Ishikawa (cell line): ENCODE measurements around the gene CPED1.

Experiments used
- CEBPB ChIP-seq: IDR thresholded peaks from 2 replicates; pipeline ENCODE4 v1.6.1; 2012
- CREB1 ChIP-seq: IDR thresholded peaks from 2 replicates; pipeline ENCODE4 v1.6.1; 2012; ENCODE audit warnings: low read depth
- EGR1 ChIP-seq: IDR thresholded peaks from 2 replicates; pipeline ENCODE4 v1.6.1; 2012
- EP300 ChIP-seq: IDR thresholded peaks from 2 replicates; pipeline ENCODE4 v1.6.1; 2012; ENCODE audit warnings: borderline replicate concordance
- MAX ChIP-seq: IDR thresholded peaks from 2 replicates; pipeline ENCODE4 v1.6.1; 2012
- NFIC ChIP-seq: IDR thresholded peaks from 2 replicates; pipeline ENCODE4 v1.6.1; 2012
- RAD21 ChIP-seq: IDR thresholded peaks from 2 replicates; pipeline ENCODE4 v1.6.1; 2012; ENCODE audit warnings: low read depth
- REST ChIP-seq: IDR thresholded peaks from 2 replicates; pipeline ENCODE4 v1.6.1; 2012; ENCODE audit warnings: low read depth, mild to moderate bottlenecking
- TAF1 ChIP-seq: IDR thresholded peaks from 2 replicates; pipeline ENCODE4 v1.6.1; 2012; ENCODE audit warnings: low read depth, mild to moderate bottlenecking
- TCF12 ChIP-seq: IDR thresholded peaks from 2 replicates; pipeline ENCODE4 v1.6.1; 2012; ENCODE audit warnings: low read depth
- TEAD4 ChIP-seq: IDR thresholded peaks from 2 replicates; pipeline ENCODE4 v1.6.1; 2012
- USF1 ChIP-seq: IDR thresholded peaks from 2 replicates; pipeline ENCODE4 v1.6.1; 2012
- YY1 ChIP-seq: IDR thresholded peaks from 2 replicates; pipeline ENCODE4 v1.6.1; 2012; ENCODE audit warnings: low read depth
- ZBTB7A ChIP-seq: IDR thresholded peaks from 2 replicates; pipeline ENCODE4 v1.6.1; 2012; ENCODE audit warnings: low read depth

GRCh38 chr7:121212036-121212435 lies 223.5 kb downstream of the CPED1 start:
- no peak for TF ChIP-seq CEBPB
- no peak for TF ChIP-seq TCF12
- TF ChIP-seq TAF1 = no peak
- TF ChIP-seq MAX = no peak
- no peak for TF ChIP-seq EP300
- no peak for TF ChIP-seq USF1
- no peak for TF ChIP-seq REST
- TF ChIP-seq YY1 = no peak
- no peak for TF ChIP-seq NFIC
- no peak for TF ChIP-seq TEAD4
- TF ChIP-seq CREB1 = no peak
- no peak for TF ChIP-seq RAD21
- TF ChIP-seq ZBTB7A = no peak
- TF ChIP-seq EGR1 = no peak
